Measurements from ENCODE around the gene FAM228B.

FAM228B gene

GRCh38 chr2:24111407-24111901, 11.8 kb upstream of the FAM228B start:
- no peak overlapping the region for H2BK120ac ChIP-seq (ENCODE audit: low read depth, low read length)
- H2BK15ac ChIP-seq (replicated peaks; ENCODE audit: low read depth): no peak overlapping the region
- no peak overlapping the region for H3K4ac ChIP-seq (ENCODE audit: low read depth, low read length)
- no peak overlapping the region for H4K8ac ChIP-seq (ENCODE audit: low read depth, low read length)
- DNase-seq: no peak
- H3K79me1 ChIP-seq (ENCODE audit: low read length): no peaks in the 10 kb centered on the region
- no peak overlapping the region for H3K9ac ChIP-seq (ENCODE audit: low read length)
- no peak overlapping the region for H3K4me2 ChIP-seq (ENCODE audit: low read length)
- WGBS (ENCODE audit: extremely low coverage, insufficient coverage, low lambda C conversion rate): no CpG with 5 or more reads among the region's 2 CpGs
- no peak overlapping the region for H3K56ac ChIP-seq (ENCODE audit: low read length)
- no peak overlapping the region for H3K18ac ChIP-seq (ENCODE audit: low read length)
- no peak overlapping the region for H4K5ac ChIP-seq (ENCODE audit: low read length)
- no peak overlapping the region for H2BK5ac ChIP-seq (ENCODE audit: low read length)
- no peaks in the 10 kb centered on the region for H3K79me2 ChIP-seq (ENCODE audit: control insufficient read depth, insufficient read depth, low read length)
- no peak overlapping the region for H3K23ac ChIP-seq (ENCODE audit: low read length)
- no peak overlapping the region for H2AK5ac ChIP-seq (ENCODE audit: low read length)
- no peaks in the 10 kb centered on the region for H3K27me3 ChIP-seq (ENCODE audit: insufficient read depth, low read length, poor library complexity)
- H3K4me3 ChIP-seq (ENCODE audit: low read length): no peak overlapping the region
- H3K36me3 ChIP-seq (ENCODE audit: control insufficient read depth, insufficient read depth, low read length): no peaks in the 10 kb centered on the region
- no peak overlapping the region for H3K27ac ChIP-seq (ENCODE audit: low read depth, low read length)
- no peaks in the 10 kb centered on the region for H3K4me1 ChIP-seq (ENCODE audit: control insufficient read depth, low read depth, low read length)

- Histone ChIP-seq H3K79me2 (ENCODE audit: control insufficient read depth, insufficient read depth, low read length) (no peaks in the 10 kb centered on the region), H3K27ac (ENCODE audit: low read depth, low read length) (no peak overlapping the region), H3K9ac (ENCODE audit: low read length) (no peak overlapping the region), H4K8ac (ENCODE audit: low read depth, low read length) (no peak overlapping the region), H3K27me3 (ENCODE audit: insufficient read depth, low read length, poor library complexity) (no peaks in the 10 kb centered on the region), H3K4ac (ENCODE audit: low read depth, low read length) (no peak overlapping the region), H3K4me1 (ENCODE audit: control insufficient read depth, low read depth, low read length) (no peaks in the 10 kb centered on the region), H3K56ac (ENCODE audit: low read length) (no peak overlapping the region), H3K36me3 (ENCODE audit: control insufficient read depth, insufficient read depth, low read length) (no peaks in the 10 kb centered on the region), H3K23ac (ENCODE audit: low read length) (no peak overlapping the region), H3K4me3 (ENCODE audit: low read length) (no peak overlapping the region), H4K5ac (ENCODE audit: low read length) (no peak overlapping the region), H3K18ac (ENCODE audit: low read length) (no peak overlapping the region), H2BK15ac (replicated peaks; ENCODE audit: low read depth) (no peak overlapping the region), H2BK5ac (ENCODE audit: low read length) (no peak overlapping the region), H2BK120ac (ENCODE audit: low read depth, low read length) (no peak overlapping the region), H3K4me2 (ENCODE audit: low read length) (no peak overlapping the region), H2AK5ac (ENCODE audit: low read length) (no peak overlapping the region), H3K79me1 (ENCODE audit: low read length) (no peaks in the 10 kb centered on the region)
- peak; percentile 40 for DNase-seq
- no CpG with 5 or more reads among the region's 2 CpGs for WGBS (ENCODE audit: extremely low coverage, insufficient coverage, low lambda C conversion rate)
Observed at GRCh38 chr2:24115057-24115456, 8.2 kb upstream of the FAM228B start.

- Histone ChIP-seq H2BK120ac (ENCODE audit: low read depth, low read length) (no peak overlapping the region), H3K27ac (ENCODE audit: low read depth, low read length) (no peak overlapping the region), H3K23ac (ENCODE audit: low read length) (no peak overlapping the region), H3K79me2 (ENCODE audit: control insufficient read depth, insufficient read depth, low read length) (no peaks in the 10 kb centered on the region), H3K56ac (ENCODE audit: low read length) (no peak overlapping the region), H3K18ac (ENCODE audit: low read length) (no peak overlapping the region), H3K9ac (ENCODE audit: low read length) (no peak overlapping the region), H3K36me3 (ENCODE audit: control insufficient read depth, insufficient read depth, low read length) (no peaks in the 10 kb centered on the region), H3K79me1 (ENCODE audit: low read length) (no peaks in the 10 kb centered on the region), H3K4ac (ENCODE audit: low read depth, low read length) (no peak overlapping the region), H3K27me3 (ENCODE audit: insufficient read depth, low read length, poor library complexity) (no peaks in the 10 kb centered on the region), H3K4me2 (ENCODE audit: low read length) (no peak overlapping the region), H4K8ac (ENCODE audit: low read depth, low read length) (no peak overlapping the region), H2AK5ac (ENCODE audit: low read length) (no peak overlapping the region), H3K4me1 (ENCODE audit: control insufficient read depth, low read depth, low read length) (no peaks in the 10 kb centered on the region), H2BK5ac (ENCODE audit: low read length) (no peak overlapping the region), H4K5ac (ENCODE audit: low read length) (no peak overlapping the region), H2BK15ac (replicated peaks; ENCODE audit: low read depth) (no peak overlapping the region), H3K4me3 (ENCODE audit: low read length) (no peak overlapping the region)
- DNase-seq: no peak
- WGBS (ENCODE audit: extremely low coverage, insufficient coverage, low lambda C conversion rate): no CpG with 5 or more reads among the region's 1 CpG
Observed at GRCh38 chr2:24117902-24118301, 5.4 kb upstream of the FAM228B start.

GRCh38 chr2:24121066-24121465, 2.2 kb upstream of the FAM228B start:
- Histone ChIP-seq H3K56ac (ENCODE audit: low read length) (no peak overlapping the region), H3K4me2 (ENCODE audit: low read length) (no peak overlapping the region), H3K4me3 (ENCODE audit: low read length) (no peak overlapping the region), H3K18ac (ENCODE audit: low read length) (no peak overlapping the region), H3K4ac (ENCODE audit: low read depth, low read length) (no peak overlapping the region), H3K9ac (ENCODE audit: low read length) (no peak overlapping the region), H3K4me1 (ENCODE audit: control insufficient read depth, low read depth, low read length) (no peaks in the 10 kb centered on the region), H4K8ac (ENCODE audit: low read depth, low read length) (no peak overlapping the region), H4K5ac (ENCODE audit: low read length) (no peak overlapping the region), H3K23ac (ENCODE audit: low read length) (no peak overlapping the region), H2BK15ac (replicated peaks; ENCODE audit: low read depth) (no peak overlapping the region), H3K27ac (ENCODE audit: low read depth, low read length) (no peak overlapping the region), H3K27me3 (ENCODE audit: insufficient read depth, low read length, poor library complexity) (no peaks in the 10 kb centered on the region), H3K79me1 (ENCODE audit: low read length) (no peaks in the 10 kb centered on the region), H2AK5ac (ENCODE audit: low read length) (no peak overlapping the region), H3K79me2 (ENCODE audit: control insufficient read depth, insufficient read depth, low read length) (no peaks in the 10 kb centered on the region), H2BK120ac (ENCODE audit: low read depth, low read length) (no peak overlapping the region), H3K36me3 (ENCODE audit: control insufficient read depth, insufficient read depth, low read length) (no peaks in the 10 kb centered on the region), H2BK5ac (ENCODE audit: low read length) (no peak overlapping the region)
- no CpG with 5 or more reads among the region's 5 CpGs for WGBS (ENCODE audit: extremely low coverage, insufficient coverage, low lambda C conversion rate)
- no peak for DNase-seq

GRCh38 chr2:24121469-24121868, 1.8 kb upstream of the FAM228B start:
- Histone ChIP-seq H3K4me2 (ENCODE audit: low read length) (no peak overlapping the region), H3K79me1 (ENCODE audit: low read length) (no peaks in the 10 kb centered on the region), H2BK120ac (ENCODE audit: low read depth, low read length) (no peak overlapping the region), H2AK5ac (ENCODE audit: low read length) (no peak overlapping the region), H3K4ac (ENCODE audit: low read depth, low read length) (no peak overlapping the region), H3K56ac (ENCODE audit: low read length) (no peak overlapping the region), H3K23ac (ENCODE audit: low read length) (no peak overlapping the region), H3K4me3 (ENCODE audit: low read length) (no peak overlapping the region), H4K8ac (ENCODE audit: low read depth, low read length) (no peak overlapping the region), H4K5ac (ENCODE audit: low read length) (no peak overlapping the region), H3K27me3 (ENCODE audit: insufficient read depth, low read length, poor library complexity) (no peaks in the 10 kb centered on the region), H3K36me3 (ENCODE audit: control insufficient read depth, insufficient read depth, low read length) (no peaks in the 10 kb centered on the region), H3K9ac (ENCODE audit: low read length) (no peak overlapping the region), H3K79me2 (ENCODE audit: control insufficient read depth, insufficient read depth, low read length) (no peaks in the 10 kb centered on the region), H3K18ac (ENCODE audit: low read length) (no peak overlapping the region), H3K27ac (ENCODE audit: low read depth, low read length) (no peak overlapping the region), H3K4me1 (ENCODE audit: control insufficient read depth, low read depth, low read length) (no peaks in the 10 kb centered on the region), H2BK5ac (ENCODE audit: low read length) (no peak overlapping the region), H2BK15ac (replicated peaks; ENCODE audit: low read depth) (no peak overlapping the region)
- DNase-seq: no peak
- no CpG with 5 or more reads among the region's 4 CpGs for WGBS (ENCODE audit: extremely low coverage, insufficient coverage, low lambda C conversion rate)
